K562 treated with DMSO at 1 percent for 12 hours (cell line): ENCODE results near the gene CAVIN1. TPM values are rescaled to one million over a fixed set of nuclear protein-coding genes. Genes with fewer than 3 reads are reported as not detected.

Source experiments
- total RNA-seq: library from RNA; unstranded; fragments of 300-600 nt; gene quantifications from 2 replicates; pipeline ENCODE4 v1.2.3, GENCODE V29; 2022; ENCODE audit not compliant: insufficient read depth

CAVIN1 gene, protein sequence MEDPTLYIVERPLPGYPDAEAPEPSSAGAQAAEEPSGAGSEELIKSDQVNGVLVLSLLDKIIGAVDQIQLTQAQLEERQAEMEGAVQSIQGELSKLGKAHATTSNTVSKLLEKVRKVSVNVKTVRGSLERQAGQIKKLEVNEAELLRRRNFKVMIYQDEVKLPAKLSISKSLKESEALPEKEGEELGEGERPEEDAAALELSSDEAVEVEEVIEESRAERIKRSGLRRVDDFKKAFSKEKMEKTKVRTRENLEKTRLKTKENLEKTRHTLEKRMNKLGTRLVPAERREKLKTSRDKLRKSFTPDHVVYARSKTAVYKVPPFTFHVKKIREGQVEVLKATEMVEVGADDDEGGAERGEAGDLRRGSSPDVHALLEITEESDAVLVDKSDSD
- total RNA-seq, result 47.5 and 64.4 TPM in 2 replicates

GRCh38 chr17:42422958-42423712 is at the start of gene CAVIN1:
Gene CAVIN1, minus strand, starts transcription at chr17:42423256. Its CDS starts 159 bp downstream, at chr17:42423097.

GRCh38 chr17:42458497-42459255 is 35.6 kb upstream of the CAVIN1 start, which contains the start of gene ATP6V0A1:
Gene ATP6V0A1, plus strand, starts transcription at chr17:42458878. Its CDS starts 2,017 bp downstream, at chr17:42460895.

GRCh38 chr17:42388381-42389134 is 34.5 kb downstream of the CAVIN1 start, which contains the start of gene STAT3:
Gene STAT3, minus strand, starts transcription at chr17:42388442. Its CDS starts 39,926 bp downstream, at chr17:42348516.

Other genes starting within 250 kb of the CAVIN1 start
- not detected in 2 replicates for gene KCNH4, start 242.1 kb downstream of the CAVIN1 start, total RNA-seq
- gene HCRT, start 237.8 kb downstream of the CAVIN1 start, total RNA-seq, result not detected in 2 replicates
- gene GHDC, start 228.8 kb downstream of the CAVIN1 start, total RNA-seq, result 15.5 and 21.4 TPM in 2 replicates
- gene STAT5B, start 146.9 kb downstream of the CAVIN1 start, total RNA-seq, result 33.7 and 83.5 TPM in 2 replicates
- gene STAT5A, start 134.8 kb downstream of the CAVIN1 start, total RNA-seq, result 51.5 and 84.7 TPM in 2 replicates
- gene STAT3, start 34.8 kb downstream of the CAVIN1 start, total RNA-seq, result 36.3 and 84.1 TPM in 2 replicates
- 35.7 and 74.8 TPM in 2 replicates for gene ATP6V0A1, start 35.6 kb upstream of the CAVIN1 start, total RNA-seq
- gene NAGLU, start 113.0 kb upstream of the CAVIN1 start, total RNA-seq, result 13.4 and 17.2 TPM in 2 replicates
- gene HSD17B1, start 129.7 kb upstream of the CAVIN1 start, total RNA-seq, result 5.9 and 6.6 TPM in 2 replicates
- 88.6 and 138 TPM in 2 replicates for gene COASY, start 138.9 kb upstream of the CAVIN1 start, total RNA-seq
- 27.7 and 48.9 TPM in 2 replicates for gene MLX, start 143.8 kb upstream of the CAVIN1 start, total RNA-seq
- 38.2 and 56.8 TPM in 2 replicates for gene PSMC3IP, start 154.5 kb upstream of the CAVIN1 start, total RNA-seq
- gene RETREG3, start 186.1 kb upstream of the CAVIN1 start, total RNA-seq, result 14.6 and 33.4 TPM in 2 replicates
- gene TUBG1, start 186.4 kb upstream of the CAVIN1 start, total RNA-seq, result 113 and 147 TPM in 2 replicates
- gene TUBG2, start 236.0 kb upstream of the CAVIN1 start, total RNA-seq, result not detected in 2 replicates